Endothelial cell of hepatic sinusoid (primary cell): ENCODE results near the gene C4orf50.

Experiments used
- in situ Hi-C: cut with HindIII; loops from 2 replicates; pipeline ENCODE4 v1.10.0; 2017; ENCODE audit warnings: low sequenced_read_pairs

The C4orf50 gene

DNA sequence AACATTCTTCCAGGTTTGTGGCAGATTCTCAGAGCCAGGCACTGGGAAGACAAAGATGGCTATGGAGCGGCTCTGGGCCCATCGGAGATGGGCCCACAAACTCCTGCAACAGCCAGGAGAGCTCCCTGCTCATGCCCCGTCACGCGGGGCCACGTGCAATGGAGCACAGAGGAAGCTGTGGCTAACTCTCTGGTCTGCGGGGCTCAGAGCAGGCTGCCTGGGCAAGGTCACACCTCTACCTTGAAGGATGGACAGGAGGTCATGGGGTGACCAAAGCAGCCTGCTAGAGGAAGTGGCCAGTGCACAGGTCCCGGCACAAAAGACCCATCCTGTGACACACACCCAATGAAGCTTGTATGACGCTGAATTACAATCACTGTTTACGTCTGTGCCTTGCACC is 45.2 kb downstream of the C4orf50 start:
- in situ Hi-C loops, result no loop called here

DNA sequence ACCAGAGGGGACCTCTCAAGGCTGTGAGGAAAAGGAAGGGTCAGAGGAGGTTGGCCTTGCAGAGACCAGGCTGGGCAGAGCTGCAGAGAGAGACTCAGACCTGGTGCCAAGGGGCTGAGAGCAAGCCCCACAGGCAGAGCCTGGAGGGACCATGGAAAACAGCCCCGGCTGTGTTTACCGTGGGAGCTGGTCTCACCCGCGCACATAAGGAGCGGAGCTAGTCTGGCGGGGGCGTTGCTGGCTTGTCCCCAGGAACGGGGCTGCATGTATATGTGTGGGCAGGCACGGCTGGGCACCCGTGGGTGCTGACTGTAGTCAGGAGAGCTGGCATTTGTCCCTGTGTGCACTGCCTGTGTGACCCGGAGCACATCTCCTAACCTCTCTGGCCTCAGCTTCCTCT is 45.7 kb downstream of the C4orf50 start:
- in situ Hi-C loops, result no loop called here

GRCh38 chr4:5971078-5971450 is 47.2 kb downstream of the C4orf50 start:
- in situ Hi-C loops, result no loop called here

DNA sequence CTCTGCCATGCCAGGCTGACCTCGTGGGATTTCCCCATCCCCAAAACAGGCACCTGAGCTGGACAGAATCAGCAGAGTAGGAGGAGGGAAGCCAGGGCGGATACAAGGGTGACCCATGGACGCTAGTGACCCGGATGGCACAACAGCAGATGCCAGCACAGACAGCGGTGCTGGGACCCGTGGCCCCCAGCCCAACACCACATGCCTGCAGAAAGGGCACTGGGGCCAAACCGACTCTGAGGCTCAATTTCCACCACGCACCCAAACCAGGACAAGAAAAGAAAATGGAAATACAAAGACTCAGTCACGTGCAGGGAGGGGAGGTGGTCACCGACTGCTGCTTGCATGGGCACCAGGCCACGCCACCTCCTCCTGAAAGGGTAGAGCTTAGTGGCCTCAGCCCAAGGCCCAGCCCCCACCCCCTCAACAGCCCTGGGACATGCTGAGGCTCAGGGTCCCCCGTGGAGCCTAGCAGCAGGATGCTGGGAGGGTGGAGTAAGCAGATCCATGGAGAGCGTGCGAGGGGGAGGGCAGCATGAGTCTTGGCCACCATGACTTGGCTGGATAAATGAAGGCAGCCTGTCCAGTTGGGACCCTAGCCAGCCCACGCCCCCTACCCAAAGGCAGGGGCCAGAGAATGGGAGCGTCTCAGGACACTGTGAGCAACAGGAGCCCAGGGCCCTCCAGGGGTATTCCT is 47.7 kb downstream of the C4orf50 start:
- in situ Hi-C loops, result no loop called here

- in situ Hi-C loops, result no loop called here
Observed at GRCh38 chr4:5969777-5970176, 48.5 kb downstream of the C4orf50 start.

GRCh38 chr4:5969336-5969735 is 48.9 kb downstream of the C4orf50 start:
- in situ Hi-C loops, result no loop called here

GRCh38 chr4:5968246-5968645 is 50.0 kb downstream of the C4orf50 start:
- in situ Hi-C loops, result no loop called here

DNA sequence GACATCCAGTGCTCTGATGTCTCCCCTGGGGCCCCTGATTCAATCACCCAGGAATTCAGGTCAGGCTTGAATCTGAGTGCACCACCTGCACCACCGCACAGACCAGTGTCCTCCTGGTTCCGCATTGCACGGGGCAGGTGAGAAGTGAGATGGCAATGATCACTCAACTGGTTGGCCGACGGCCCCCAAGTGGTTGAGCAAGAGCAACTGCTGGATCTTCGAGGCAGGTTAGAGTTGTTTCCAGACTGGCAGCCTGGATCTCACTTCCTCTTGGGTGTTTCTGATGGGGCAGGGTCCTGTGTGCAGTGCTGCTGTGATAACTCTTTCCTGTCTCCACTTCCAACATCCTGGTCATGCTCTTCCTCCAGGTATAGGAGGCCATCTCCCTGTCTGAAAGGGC is 50.4 kb downstream of the C4orf50 start:
- in situ Hi-C loops, result no loop called here

DNA sequence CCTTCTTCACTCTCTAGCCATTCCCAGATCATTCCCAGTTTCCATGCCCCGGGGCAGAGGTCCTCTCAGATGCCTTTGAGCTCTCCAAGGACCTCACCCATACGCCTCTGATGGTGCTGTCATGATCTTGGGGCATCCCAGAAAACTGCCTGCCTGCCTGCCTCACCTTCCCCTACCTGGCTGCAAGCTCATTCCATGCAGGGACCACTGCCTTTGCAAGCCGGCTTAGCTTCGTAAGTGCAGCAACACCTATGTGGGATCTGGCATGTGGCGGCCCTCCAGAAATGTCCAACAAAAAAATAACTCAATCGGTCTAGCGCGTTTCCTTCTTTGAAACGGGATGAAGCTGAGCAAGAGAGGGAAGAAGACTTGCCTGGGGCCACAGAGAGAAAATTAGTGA is 53.0 kb downstream of the C4orf50 start:
- in situ Hi-C loops, result no loop called here

GRCh38 chr4:5964030-5964429 is 54.2 kb downstream of the C4orf50 start:
- in situ Hi-C loops, result no loop called here

DNA sequence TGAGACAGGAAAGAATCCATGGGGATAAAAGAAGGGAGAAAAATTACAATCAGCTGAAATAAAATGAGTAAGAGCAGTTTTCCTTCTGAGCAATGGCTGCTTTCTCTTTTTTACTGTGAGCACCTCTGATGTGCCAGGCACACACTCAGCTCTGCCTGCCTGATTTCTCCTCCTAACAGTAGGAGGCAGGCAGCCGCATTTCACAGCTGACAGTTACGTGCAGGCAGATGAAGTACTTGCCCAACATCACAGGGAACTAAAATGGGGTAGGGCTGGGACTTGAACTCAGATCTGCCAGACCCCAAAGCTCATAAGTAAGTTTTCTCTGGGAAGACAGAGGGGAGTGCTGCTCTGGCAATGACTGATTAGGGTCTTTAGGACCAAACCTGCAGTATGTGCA is 54.6 kb downstream of the C4orf50 start:
- in situ Hi-C loops, result no loop called here

GRCh38 chr4:5962416-5962815 is 55.8 kb downstream of the C4orf50 start:
- in situ Hi-C loops, result no loop called here

DNA sequence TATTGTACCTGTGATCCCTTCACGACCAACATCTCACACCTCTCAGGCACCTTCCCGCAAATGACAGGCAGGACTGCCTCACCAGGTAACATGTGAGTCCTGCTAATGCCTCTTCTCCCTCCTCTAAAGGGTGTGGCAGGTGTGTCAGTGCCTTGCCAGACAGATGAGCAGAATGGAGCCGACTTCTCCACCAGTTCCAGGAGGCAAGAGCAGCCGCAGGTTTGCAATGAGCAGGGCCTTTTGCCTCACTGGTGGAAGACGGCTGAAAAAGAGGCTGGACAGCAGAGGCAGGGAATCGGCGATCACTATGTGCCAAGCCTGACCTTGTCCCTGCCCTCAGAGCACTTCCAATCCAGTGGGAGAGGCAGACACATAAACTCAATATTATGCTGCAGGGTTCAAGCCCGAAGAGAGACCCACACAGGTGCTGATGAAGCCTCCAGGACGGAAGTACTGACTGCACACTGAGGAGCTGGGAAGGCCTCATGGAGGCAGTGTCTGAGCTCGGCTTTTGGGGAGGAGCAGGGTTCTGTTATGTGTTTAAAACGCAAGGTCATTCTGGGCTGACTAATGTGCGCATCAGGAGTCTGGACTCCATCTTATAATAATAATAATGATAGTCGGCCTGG is 57.9 kb downstream of the C4orf50 start:
- in situ Hi-C loops, result no loop called here

DNA sequence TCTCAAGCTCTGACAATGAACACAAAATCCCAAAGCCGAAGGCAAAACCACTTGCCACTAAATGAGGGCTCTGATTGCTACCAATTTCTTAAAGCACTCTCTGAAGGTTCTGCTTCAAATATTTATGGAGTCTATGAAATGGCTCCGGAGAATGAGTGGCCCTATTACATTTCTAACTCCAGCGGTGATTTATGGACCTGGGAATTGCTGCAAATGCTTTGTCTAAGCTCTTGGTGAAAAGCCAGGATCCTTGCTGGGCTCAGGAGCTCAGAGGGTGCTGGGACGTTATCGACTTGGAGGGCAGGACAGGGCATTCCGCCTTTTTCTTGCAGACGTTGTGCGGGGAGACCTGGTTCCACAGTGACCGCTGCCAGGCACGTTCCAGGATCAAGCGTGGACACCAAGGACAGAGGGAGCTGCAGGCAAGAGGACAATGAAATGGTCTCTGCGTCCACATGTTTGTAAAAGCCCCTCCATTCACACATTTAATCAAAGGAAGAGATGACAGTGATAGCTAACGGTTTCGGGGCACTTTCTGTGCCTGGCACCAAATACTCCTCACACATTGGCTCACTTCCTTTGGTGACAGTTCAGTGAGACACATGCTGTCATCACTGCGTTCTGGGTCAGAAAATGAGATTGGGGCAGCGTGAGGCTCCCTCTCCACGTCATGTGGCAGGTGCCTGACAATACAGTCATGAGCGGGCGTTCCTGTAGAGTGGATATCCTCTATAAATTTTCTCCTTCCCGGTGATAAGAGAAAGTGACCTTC is 58.8 kb downstream of the C4orf50 start:
- in situ Hi-C loops, result no loop called here

DNA sequence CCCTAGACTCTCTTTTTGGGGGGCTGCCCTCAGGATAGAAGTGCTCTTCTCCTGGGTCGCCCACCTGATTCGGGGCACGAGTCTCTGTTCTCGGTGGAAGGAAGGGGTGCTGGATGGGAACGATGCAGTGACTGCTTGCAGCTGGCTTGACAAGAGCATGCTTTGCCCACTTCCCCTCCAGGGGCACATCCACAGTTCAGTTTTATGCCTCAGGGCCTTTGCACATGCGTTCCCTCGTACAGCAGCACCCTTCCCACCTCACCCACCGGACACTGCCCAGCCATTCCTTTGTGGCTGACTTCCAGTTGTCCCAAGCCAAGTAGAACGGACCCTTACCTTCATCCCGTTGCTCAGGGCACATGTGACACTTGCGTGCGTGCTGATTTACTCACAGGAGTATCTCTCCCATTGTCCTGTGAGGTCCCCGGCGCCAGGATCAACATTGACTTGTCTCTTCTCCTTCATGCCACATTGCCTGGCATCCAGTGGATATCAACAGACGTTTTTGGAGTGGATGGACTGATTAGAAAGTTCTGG is 60.0 kb downstream of the C4orf50 start:
- in situ Hi-C loops, result no loop called here

- in situ Hi-C loops, result no loop called here
Observed at GRCh38 chr4:5957076-5957475, 61.2 kb downstream of the C4orf50 start.

DNA sequence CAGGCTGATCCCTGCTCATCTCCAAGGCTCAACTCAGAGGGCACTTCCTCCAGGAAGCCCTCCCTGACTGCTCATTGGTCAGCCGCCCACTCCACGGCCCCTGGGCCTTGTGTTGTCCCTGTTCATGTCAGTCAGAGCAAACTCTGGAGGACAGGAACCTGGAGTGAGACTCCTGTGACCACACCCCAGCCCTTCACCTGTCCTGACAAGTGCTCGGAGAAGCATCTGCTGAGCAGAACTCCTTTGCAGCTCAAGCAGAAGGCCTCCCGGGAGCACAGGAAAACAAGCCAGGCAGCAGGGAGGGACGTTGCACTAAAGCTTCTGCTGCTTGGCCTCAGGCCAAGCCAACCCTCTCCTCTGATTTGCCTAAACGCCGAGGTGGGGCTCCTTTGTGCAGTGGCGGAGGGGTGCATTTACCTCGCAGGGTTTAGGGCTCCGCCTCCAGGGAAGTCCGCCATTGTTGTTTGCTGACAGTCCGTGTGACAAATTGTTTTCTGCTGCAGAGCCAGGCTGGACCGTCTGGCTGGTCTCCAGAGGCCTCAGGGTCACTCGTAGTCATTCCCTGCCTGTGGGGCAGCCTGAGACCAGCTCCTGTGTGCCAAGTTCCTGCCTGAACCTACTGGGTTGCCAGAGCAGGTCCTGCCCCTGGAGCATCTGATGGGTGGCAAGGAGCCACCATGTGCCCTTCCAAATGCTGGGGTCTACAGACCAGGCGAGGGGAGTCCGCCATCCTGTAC is 61.8 kb downstream of the C4orf50 start:
- in situ Hi-C loops, result no loop called here

- in situ Hi-C loops, result no loop called here
Observed at GRCh38 chr4:5955856-5956255, 62.4 kb downstream of the C4orf50 start.

DNA sequence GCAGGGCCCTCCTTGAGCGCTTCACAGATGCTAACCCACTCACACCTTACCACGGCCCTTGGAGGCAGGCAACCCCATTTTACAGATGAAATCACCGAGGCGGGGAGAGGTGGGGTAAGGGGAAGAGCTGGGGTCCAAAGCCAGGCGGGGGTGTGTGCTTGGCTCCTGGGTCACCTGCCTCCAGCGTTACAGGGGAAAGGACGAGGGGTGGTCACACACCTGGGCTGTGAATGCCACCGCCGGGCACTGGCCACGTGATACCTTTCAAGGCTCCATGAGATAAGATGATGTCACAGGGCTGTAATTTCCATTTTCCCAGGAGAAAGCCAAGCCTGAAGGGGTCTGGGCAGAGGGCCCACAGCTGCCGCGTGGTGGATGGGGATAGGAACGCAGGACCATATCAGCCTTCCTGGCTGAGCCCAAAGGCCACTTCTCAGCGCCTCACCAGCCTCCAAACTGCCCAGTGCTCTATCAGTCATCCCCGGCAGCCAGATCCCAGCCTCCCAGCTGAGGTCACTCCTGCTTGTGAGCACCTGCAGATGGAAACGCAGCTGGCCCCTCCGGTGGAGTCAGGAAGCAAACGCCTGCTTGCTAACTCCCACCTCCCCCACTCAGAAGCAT is 62.9 kb downstream of the C4orf50 start:
- in situ Hi-C loops, result no loop called here

- in situ Hi-C loops, result no loop called here
Observed at GRCh38 chr4:5954056-5954760, 64.0 kb downstream of the C4orf50 start.
